HG03520 (cell line): ENCODE data around the gene IPO13.

Source experiments
- ATAC-seq: cut with Tn5 transposase; IDR thresholded peaks from one replicate; pipeline ENCODE4 v1.9.1; 2021; ENCODE audit warnings: mild to moderate bottlenecking, moderate library complexity; ENCODE audit not compliant: unreplicated experiment

Gene IPO13

DNA sequence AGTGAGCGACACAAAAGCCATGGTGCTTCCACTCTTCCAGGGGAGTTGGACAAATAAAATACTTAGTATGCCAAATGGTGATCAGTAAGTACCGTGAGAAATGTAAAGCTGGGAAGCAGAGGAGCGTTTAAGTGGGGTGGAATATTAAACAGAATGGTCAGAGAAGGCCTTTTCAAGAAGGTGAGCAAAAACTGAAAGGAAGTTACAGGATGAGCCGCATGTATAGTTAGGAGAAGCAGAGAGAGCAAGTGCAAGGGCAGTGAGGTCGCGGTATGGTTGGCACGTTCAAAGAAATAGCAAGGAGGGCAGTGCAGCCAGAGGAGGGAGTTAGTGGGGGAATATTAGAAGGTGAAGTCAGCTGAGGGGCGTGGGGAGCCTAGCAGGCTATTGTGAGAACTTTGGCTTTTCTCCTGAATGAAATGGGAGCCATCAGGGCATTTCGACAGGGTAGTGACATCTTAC is 27.3 kb downstream of the IPO13 start:
- no peak for ATAC-seq

DNA sequence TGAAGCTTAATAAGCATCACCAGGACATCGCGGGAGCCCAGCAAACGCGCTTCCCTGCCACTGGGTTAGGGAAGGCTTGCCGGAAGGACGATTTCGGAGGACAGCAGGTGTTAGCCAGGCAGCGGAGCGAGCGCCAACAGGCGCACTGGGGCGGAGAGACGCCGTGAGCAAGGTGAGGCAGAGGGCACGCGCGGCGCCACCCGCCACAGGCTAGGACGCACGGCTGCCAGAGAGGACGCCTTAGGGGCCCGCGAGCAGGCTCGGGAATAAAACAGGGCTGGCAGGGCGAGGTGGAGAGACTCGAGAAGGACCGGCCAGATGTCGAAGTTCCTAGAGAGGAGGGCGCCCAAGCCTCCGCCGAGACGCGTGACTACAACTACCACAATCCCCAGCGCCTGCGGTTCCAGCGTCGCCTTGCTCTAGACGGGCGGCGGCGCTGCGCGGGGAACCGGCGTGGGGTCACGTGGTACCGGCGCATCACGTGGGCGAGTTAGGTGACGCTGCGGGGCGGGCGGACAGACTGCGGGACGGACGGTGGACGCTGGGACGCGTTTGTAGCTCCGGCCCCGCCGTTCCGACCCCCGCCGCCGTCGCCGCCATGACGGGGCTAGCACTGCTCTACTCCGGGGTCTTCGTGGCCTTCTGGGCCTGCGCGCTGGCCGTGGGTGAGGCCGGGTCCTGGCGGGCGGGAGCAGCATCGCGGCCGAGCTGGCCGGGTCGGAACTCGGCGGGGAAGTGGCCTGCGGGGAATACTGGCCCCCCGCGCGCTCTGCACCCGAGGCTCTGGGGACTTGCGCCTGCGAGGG is 27.9 kb downstream of the IPO13 start, which contains the start of gene ATP6V0B:
ATP6V0B (plus strand) TSS at position 518 of the 806 bp plus-strand sequence; CDS start at position 599, 81 bp downstream.
- ATAC-seq: peak; percentile 49

DNA sequence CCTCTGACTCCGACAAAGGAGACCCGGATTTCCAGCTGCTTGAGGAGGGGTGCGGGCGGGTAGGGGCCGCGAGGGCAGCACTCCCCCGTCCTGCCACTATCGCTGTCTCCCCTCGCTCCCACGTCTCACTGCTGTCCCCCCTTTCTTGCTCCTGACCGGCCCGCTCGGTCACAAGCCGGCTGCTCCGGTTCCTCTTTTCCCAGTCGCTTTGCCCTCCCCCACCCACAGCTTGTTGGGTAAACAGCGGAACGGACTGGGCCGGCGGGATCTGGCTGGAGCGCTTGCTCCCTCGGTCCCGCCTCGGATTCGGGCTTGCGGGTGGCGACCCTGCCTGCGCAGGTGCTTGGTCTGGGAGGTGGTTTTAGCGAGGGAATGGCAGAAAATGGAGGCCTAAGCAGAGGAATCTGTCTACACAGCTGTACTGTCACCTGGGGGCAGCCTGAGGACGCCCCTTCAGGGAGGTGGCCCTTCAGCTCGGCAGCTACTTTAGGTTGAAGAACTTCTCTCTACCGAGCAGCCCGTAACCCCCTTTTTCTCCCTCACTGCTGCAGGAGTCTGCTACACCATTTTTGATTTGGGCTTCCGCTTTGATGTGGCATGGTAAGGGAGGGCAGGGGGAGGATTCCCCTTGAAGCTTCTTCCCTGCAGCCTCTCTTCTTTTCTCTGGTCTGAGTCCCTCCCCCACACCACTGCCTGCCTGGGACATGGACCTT is 28.7 kb downstream of the IPO13 start:
- peak; percentile 2 for ATAC-seq

DNA sequence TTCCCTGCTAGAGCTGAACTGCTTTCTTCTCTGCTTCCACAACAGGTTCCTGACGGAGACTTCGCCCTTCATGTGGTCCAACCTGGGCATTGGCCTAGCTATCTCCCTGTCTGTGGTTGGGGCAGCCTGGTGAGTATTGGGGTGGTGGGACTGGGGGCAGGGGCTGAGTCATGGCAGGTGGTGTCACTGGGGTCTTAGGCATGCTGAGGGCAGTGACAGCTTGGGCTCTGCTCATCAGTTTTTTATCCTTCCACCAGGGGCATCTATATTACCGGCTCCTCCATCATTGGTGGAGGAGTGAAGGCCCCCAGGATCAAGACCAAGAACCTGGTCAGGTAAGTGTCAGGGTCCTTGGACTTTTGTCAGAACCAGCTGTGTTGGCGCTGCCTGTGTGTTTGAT is 29.3 kb downstream of the IPO13 start:
- ATAC-seq: no peak

DNA sequence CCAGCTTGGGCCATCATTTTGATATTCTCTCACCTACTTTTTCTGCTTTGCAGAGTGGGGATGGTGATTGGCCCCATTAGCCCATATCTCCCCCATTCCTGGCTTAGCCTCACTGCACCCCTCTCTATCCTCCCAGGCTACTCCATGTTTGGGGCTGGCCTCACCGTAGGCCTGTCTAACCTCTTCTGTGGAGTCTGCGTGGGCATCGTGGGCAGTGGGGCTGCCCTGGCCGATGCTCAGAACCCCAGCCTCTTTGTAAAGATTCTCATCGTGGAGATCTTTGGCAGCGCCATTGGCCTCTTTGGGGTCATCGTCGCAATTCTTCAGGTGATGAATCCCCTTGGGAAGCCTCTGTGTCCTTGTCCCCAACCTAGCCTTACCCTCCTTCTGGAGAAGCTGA is 30.1 kb downstream of the IPO13 start:
- ATAC-seq: no peak

DNA sequence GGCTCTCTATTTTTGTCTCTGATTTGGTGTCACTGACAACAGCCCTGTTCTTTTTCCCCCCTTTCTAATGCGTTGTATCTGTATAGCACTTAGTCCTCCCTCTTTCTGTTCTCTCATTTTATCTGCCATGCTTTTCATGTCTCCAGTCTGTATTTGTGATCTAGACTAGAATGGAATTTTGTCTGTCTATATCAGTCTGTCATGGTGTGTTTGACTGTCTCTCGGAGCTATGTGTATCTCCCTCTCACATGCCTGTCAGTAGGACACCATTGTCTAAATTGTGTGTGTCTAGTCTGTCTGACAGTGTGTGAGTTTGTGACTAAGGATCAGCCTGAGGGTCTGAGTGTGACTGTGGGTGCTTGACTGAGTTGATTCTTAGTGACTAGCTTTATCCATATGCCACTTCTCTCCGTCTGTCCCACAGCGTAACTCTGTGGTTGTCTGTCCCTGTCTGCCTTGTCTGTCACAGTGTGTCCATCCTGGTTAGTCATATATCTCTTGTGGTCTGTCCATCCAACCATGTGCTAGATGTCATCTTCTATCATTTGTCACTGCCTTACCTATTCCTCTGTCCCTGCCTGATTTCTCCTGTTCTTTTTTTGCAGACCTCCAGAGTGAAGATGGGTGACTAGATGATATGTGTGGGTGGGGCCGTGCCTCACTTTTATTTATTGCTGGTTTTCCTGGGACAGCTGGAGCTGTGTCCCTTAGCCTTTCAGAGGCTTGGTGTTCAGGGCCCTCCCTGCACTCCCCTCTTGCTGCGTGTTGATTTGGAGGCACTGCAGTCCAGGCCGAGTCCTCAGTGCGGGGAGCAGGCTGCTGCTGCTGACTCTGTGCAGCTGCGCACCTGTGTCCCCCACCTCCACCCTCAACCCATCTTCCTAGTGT is 30.9 kb downstream of the IPO13 start:
- no peak for ATAC-seq

DNA sequence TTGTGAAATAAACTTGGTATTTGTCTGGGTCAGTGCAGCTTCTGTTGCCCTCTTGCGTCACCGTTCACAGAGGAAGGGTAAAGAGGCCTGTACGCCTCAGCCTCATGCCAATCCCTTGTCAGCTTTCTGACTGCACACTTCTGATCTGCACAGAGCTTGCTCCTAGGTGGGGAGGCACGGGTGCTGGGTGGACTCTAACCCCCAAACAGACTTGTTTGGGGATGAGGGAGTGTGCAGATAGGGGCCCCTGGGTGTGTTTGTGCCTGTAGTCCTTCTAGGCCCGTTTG is 31.5 kb downstream of the IPO13 start:
- ATAC-seq: no peak

DNA sequence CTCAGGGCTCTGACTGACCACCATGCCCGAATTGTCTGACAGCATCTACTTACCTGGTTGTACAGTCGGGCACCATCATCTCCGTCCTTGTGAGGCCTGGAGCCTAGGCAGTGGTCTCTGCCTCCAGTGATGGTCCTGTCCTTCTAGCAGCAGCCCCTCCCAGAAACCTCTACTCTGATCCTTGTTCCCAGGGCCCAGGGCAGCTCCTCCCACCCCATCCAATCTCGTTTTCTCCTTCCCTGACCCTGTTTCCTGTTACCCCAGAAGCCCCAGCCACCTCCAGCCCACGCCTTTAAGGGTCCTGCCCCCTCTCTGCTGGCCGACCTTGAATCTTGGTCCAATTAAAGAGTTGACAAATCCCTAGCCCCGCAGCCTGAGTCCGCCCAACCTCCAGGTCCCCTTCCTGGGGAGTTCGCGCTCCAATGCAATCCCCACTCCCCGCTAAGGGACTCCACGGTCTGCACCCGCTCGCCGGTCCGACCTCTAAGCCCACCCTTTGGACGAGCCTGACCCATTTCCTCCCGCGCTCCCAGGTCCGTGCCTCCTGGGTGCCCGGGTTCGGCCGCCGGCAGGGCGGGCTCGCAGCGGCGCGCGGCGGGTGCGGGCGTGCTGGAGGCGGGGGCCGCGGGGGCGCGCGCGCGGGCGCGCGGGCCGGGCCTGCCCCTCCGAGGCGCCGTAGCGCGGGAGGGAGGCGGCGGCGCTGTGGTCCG is 32.0 kb downstream of the IPO13 start, which contains the start of gene B4GALT2:
B4GALT2 (plus strand) TSS at position 660 of the 710 bp plus-strand sequence. CDS start 1,951 bp downstream, outside the sequence.
- ATAC-seq: no peak

DNA sequence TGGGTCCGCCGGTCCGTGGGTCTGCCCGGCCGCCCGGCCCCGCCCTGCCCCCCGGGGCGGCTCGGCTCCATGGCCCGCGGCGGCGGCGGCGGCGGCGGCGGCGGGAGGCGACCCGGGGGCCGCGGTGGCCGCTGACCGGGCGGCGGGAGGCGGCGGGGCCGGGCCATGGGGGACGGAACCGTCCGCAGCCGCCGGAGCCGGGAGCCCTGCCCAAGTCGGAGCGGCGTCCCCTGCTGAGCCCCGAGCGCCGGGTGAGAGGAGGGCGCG is 32.4 kb downstream of the IPO13 start:
- no peak for ATAC-seq

DNA sequence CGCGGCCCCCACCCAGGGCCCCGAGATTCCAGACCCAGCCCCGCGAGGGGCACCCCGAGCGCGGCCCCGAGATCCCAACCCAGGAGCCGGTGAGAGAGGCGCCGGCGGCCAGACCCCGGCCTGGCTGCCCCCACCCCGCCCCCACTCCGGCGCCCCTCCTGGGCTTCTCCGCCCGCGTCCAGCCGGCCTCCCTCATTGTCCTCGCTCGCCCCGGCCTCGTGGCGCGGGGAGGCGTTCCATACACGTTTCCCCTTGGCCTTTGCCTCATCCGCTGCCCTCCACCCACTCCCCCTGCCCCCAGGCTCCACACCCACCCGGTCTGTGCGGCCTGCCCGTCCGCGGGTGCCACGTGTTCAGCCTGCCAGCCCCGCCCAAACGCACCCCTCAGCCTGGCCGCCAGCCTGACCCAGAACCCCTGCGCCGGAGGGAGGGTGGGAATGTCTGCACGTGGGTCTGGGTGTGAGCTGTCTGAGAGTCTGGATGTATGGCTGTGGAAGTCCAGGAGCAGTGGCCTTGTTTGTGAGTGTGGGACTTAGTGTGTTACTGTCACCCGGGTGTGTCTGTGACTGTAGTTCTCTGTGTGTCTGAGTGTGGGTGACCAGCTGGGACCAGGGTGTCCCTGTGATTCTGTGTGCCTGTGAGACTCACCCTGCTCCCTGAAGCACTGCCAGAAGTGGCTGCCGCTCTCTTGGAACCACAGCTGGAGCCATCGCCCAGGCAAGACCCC is 32.9 kb downstream of the IPO13 start:
- no peak for ATAC-seq

DNA sequence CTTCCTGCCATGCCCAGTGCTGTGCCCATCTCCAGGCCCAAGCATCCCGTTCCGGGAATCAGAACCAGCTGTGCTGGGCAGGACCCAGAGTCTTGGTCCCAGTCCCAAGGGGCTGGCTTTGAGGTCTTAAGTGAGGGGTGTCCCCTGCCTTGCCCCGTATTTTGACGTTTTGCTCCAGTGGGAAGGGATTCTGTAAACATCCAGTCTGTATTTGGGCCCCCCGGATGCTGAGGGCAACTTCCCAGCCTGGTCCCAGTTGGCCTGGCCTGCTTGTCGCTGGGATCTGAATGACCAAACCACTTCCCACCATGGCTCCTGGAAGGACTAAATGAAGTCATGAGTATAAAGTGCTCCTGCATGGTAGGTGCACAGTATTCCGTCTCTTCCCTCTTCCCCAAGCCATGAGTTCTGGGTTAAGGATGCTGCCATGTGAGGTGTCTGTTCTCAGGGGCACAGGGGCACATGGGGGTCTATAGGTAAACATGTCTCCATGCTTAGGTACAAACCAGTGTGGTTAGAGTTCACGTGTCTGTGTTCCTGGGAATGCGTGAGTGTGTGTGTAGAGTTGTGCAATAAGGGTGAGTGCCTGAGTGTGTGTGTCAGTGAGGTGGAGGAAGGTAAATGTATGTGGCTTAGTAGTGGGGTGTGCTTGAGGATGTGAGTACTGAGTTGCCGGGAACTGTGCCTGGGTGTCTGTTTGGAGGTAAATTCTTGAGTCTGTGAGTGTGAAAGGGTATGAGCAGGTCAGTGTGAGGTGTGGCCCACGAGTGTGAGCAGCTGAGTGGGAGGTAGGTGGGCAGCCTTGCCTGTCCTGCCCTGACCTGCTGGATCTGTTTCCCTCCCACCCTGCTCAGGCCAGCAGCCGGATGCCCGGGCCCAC is 33.7 kb downstream of the IPO13 start:
- no peak for ATAC-seq

DNA sequence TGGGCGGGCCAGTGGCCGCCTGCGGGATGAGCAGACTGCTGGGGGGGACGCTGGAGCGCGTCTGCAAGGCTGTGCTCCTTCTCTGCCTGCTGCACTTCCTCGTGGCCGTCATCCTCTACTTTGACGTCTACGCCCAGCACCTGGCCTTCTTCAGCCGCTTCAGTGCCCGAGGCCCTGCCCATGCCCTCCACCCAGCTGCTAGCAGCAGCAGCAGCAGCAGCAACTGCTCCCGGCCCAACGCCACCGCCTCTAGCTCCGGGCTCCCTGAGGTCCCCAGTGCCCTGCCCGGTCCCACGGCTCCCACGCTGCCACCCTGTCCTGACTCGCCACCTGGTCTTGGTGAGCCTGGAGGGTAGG is 34.4 kb downstream of the IPO13 start:
- no peak for ATAC-seq

DNA sequence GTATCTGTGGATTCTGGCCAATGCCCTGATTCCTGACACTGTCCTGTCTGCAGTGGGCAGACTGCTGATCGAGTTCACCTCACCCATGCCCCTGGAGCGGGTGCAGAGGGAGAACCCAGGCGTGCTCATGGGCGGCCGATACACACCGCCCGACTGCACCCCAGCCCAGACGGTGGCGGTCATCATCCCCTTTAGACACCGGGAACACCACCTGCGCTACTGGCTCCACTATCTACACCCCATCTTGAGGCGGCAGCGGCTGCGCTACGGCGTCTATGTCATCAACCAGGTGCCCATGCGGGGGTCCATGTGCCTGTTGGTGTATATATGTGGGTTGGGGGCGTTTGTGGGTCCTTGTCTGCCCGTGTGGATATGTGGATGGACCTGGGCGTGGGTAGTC is 34.9 kb downstream of the IPO13 start:
- ATAC-seq: no peak

DNA sequence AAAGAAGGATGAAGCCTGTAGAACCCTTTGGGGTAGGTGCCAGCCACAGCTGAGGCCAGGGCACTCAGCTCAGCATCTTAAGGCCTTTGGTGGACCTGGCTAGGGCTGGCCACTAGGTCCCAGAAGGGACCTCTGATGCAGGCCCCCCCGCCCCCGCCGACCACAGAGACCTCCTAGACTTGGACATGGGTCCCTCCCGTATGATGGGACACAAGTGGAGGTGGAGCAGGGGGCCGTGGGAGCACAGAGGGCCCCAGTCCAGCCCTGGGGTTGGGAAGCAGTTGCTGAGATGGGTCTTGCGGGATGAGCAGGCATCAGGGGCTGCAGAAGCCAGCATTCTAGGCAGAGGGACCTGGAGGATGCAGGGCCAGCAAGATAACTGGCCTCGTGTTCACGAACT is 35.5 kb downstream of the IPO13 start:
- ATAC-seq: no peak

DNA sequence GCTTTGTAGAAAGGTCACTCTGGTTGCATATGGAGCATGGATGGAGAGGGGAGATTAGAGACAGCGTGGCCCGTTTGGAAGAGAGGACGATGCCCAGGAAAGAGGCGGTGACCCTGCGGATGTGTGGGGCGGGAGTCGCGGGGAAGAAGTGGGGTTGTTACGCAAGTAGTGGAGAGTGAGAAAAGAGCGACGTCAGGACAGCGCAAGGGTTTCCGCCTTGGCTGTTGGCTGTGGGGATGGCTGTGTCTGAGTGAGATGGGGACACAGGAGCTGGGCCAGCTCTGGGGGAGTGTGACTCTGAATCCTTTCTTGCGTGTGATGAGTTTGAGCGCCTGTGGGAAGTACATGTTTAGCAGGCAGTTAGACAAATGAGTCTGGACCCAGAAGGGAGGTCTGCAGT is 36.1 kb downstream of the IPO13 start:
- ATAC-seq: no peak

DNA sequence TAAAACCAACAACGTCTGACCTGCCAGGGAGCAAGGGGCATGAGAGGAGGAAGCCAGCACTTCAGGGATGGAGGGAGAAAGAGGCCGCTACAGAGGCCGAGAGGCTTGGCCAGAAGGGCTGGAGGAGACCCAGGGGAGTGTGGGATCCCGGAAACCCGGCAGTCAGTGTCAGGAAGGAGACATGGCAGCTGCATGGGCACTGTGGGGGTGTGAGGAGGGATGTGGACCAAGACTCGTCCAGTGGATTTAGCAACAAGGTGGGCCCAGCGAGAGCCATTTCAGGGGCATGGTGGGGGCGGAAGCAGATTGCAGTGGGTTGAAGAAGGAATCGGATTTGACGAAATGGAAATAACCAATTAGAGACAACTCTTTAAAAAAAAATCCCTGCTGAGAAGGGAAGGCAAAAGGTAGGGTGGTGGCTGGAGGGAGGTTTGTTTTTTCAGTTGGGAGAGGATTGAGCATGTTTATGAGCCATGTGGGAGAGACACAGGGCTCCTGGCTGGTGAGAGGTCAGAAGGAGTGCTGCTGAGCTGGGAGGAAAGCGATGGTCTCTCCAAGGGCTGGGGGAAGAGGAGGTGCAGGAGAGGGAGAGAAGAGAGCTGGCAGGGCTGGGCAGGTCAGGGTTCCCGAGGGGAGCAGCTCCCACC is 36.6 kb downstream of the IPO13 start:
- no peak for ATAC-seq

DNA sequence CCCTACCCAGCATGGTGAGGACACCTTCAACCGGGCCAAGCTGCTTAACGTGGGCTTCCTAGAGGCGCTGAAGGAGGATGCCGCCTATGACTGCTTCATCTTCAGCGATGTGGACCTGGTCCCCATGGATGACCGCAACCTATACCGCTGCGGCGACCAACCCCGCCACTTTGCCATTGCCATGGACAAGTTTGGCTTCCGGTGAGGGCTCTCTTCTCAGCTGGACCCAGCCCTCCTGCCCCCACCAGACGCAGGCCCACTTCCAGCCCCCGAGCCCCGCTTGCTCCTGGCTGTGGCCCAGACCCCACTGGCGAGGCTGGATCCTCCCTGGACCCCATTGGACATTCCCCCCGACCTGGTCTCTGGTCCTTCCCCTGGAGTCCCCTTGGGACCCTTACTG is 38.1 kb downstream of the IPO13 start:
- no peak for ATAC-seq

DNA sequence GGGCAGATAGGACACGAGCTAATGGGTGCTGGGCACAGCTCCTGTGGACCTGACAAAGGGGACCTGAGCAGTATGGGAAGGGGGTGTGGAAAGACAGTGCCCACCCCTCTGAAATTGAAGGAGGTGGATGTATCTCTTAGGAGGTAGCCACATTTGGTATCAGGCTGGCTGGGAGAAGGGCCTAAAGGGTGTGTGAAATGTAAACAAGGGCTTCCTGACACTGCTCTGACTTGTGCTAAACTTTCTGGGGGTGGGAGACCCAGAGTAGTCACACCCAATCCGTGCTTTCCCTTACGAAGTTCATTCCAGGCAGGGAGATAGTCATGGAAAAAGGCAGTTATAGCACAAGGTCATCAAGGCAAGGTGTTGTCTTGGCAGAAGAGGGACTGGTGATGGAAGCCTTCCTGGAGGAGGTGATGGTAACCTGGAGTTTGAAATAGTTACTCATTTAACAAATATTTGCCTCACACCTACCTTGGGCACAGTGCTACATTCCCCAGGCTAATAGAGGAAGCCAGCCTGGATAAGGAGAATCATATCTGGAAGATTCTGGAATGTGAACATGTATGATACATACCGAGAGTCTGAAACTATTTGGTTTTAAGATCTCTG is 39.3 kb downstream of the IPO13 start:
- ATAC-seq: no peak
